Adrenal gland (tissue), 12 donors: ENCODE data around the gene TTC23L. TPM values are rescaled to one million over a fixed set of nuclear protein-coding genes. Genes with fewer than 3 reads are reported as not detected.
A peak's percentile ranks its signal among the peaks of the same experiment; 100 is the strongest.

Experiments
- DNase-seq, 7 donors: peaks; one replicate each; pipeline ENCODE4 v3.0.0-alpha.2; 2019 to 2020
- H3K27ac ChIP-seq, 5 donors: fragments of 200-600 bp; sonication (generic) in 4 of 5; 1 replicate in 3 of 5; 2 replicates in 2 of 5; pipeline versions ENCODE4 v1.5.1 to v1.8.0; 2016 to 2020; ENCODE audit warnings: mild to moderate bottlenecking in 1 of 5
- H3K27me3 ChIP-seq: fragments of 200-600 bp; 2 replicates; pipeline ENCODE4 v1.8.0; 2021
- H3K36me3 ChIP-seq, 2 donors: fragments of 200-600 bp; replicated peaks in 1 of 2; 1 replicate in 1 of 2; 2 replicates in 1 of 2; pipeline versions ENCODE4 v1.5.1 to v1.8.0; 2018 to 2022
- H3K4me1 ChIP-seq, 2 donors: fragments of 200-600 bp; replicated peaks in 1 of 2; 1 replicate in 1 of 2; 2 replicates in 1 of 2; pipeline versions ENCODE4 v1.5.1 to v1.8.0; 2018 to 2021
- H3K4me3 ChIP-seq, 4 donors: fragments of 200-600 bp; sonication (generic) in 3 of 4; one replicate each; pipeline ENCODE4 v1.5.1; 2016 to 2018
- H3K9me3 ChIP-seq, 3 donors: fragments of 200-600 bp; sonication (generic) in 1 of 3; replicated peaks in 1 of 3; 1 replicate in 2 of 3; 2 replicates in 1 of 3; pipeline versions ENCODE4 v1.5.1 to v1.8.0; 2016 to 2021
- CTCF ChIP-seq, 6 experiments: fragments of 450-650 bp in 4 of 6; fragments of 200-600 bp in 2 of 6; sonication (generic) in 1 of 6; IDR thresholded peaks; 1 replicate in 5 of 6; 2 replicates in 1 of 6; pipeline versions ENCODE4 v1.5.1 to v1.8.0; 2016 to 2021; ENCODE audit warnings: antibody characterized with exemption in 6 of 6, mild to moderate bottlenecking in 2 of 6, moderate library complexity in 1 of 6
- POLR2A ChIP-seq, 2 donors: fragments of 450-650 bp; IDR thresholded peaks; one replicate each; pipeline ENCODE4 v1.6.1; 2017; ENCODE audit warnings: antibody characterized with exemption in 2 of 2, mild to moderate bottlenecking in 2 of 2, moderate library complexity in 1 of 2
- WGBS, 4 donors: extraction: QIAGEN DNeasy Blood & Tissue Kit in 2 of 4; methylation state at CpG; one replicate each; pipeline versions ENCODE4 v1.1.5 to v1.1.7; 2013 to 2017; 5-methylcytosine and 5-hydroxymethylcytosine counted together
- intact Hi-C, 2 donors: fragments of 100-400 bp; cut with DNase I; formaldehyde crosslinking; loops; one replicate each; pipeline versions ENCODE4 v1.14.1 to v1.15.0; 2022 to 2023
- polyA plus RNA-seq, 3 donors: library from polyadenylated mRNA; stranded (reverse); fragments of 200-250 nt in 2 of 3; fragments of 350-450 nt in 1 of 3; fragmentation: Illumina TruSeq in 1 of 3; extraction: RNeasy Lipid Tissue Mini Kit (QIAGEN cat#74804) in 1 of 3; gene quantifications; one replicate each; pipeline ENCODE4 v1.2.3, GENCODE V29; 2013 to 2014
- total RNA-seq, 9 donors: library from RNA; depleted of rRNA in 4 of 9; stranded (reverse); fragments of >200 nt in 4 of 9; fragments of 120-200 nt in 1 of 9; fragmentation: NEBNext Ultra II Directional in 1 of 9; extraction: Animal tissue kit (Norgen Biotek cat#: 25700) in 1 of 9; gene quantifications; one replicate each; pipeline versions ENCODE4 v1.1.0 to v1.2.4, GENCODE V29; 2013 to 2023
- donor health status: healthy with polysubstance abuse.
- donor health status: Bipolar disorder and iron deficiency.
- donor health status: DM: yes; HTN: yes; CAD: no.
- donor health status: DM: no; HTN: no; CAD: no.
- donor health status: DM: no; HTN: no; CAD: no.
- donor health status: DM: yes; HTN: yes; CAD: no.

The TTC23L gene
- total and polyA plus RNA-seq, 12 donors: 0.40 to 4.8 (median 2.9) TPM; not detected in 2

GRCh38 chr5:34895641-34896419, 56.9 kb downstream of the TTC23L start:
- H3K27ac ChIP-seq: no peak overlapping the region
- H3K4me1 ChIP-seq: peaks cover 0 to 7% of the 10 kb centered on the region in 2 donors
- no peaks in the 10 kb centered on the region for H3K36me3 ChIP-seq
- no peaks in the 10 kb centered on the region for H3K27me3 ChIP-seq
- WGBS, 4 donors: 91 to 95% (median 93%) methylated on average over 2 of the region's 2 CpGs
- no peak overlapping the region for H3K4me3 ChIP-seq
- intact Hi-C loops: loop anchor here (2.0 to 10.0 kb wide), 3 partner anchors 369 to 411 kb away; no protein-coding TSS in a partner anchor
- H3K9me3 ChIP-seq: no peaks in the 10 kb centered on the region
- TF ChIP-seq CTCF (IDR thresholded peaks at IDR 0.05) (no peak), POLR2A (IDR thresholded peaks at IDR 0.05) (no peak)
- no peak for DNase-seq

- no peaks in the 10 kb centered on the region for H3K9me3 ChIP-seq
- H3K4me1 ChIP-seq: peaks cover 0 to 7% of the 10 kb centered on the region in 2 donors
- intact Hi-C loops: loop anchor here (2.0 to 10.0 kb wide), 3 partner anchors 370 to 413 kb away; no protein-coding TSS in a partner anchor
- no peak overlapping the region for H3K27ac ChIP-seq
- no peak for DNase-seq
- no peak overlapping the region for H3K4me3 ChIP-seq
- TF ChIP-seq POLR2A (IDR thresholded peaks at IDR 0.05) (no peak), CTCF (IDR thresholded peaks at IDR 0.05) (no peak)
- no peaks in the 10 kb centered on the region for H3K36me3 ChIP-seq
- no peaks in the 10 kb centered on the region for H3K27me3 ChIP-seq
Observed at GRCh38 chr5:34897646-34898045, 58.7 kb downstream of the TTC23L start.

GRCh38 chr5:34898258-34898895, 59.4 kb downstream of the TTC23L start:
- TF ChIP-seq POLR2A (IDR thresholded peaks at IDR 0.05) (no peak), CTCF (IDR thresholded peaks at IDR 0.05) (peak; percentile 75 to 94 (median 85))
- peak; percentile 58 to 86 (median 74) for DNase-seq
- no peak overlapping the region for H3K27ac ChIP-seq
- H3K4me1 ChIP-seq: peaks cover 0 to 5% of the 10 kb centered on the region in 2 donors
- H3K36me3 ChIP-seq: no peaks in the 10 kb centered on the region
- no peaks in the 10 kb centered on the region for H3K27me3 ChIP-seq
- intact Hi-C loops: loop anchor here (5.0 to 10.0 kb wide), 2 partner anchors 371 to 414 kb away; no protein-coding TSS in a partner anchor
- WGBS, 4 donors: 0 to 4% (median 2%) methylated on average over 3 of the region's 3 CpGs
- no peaks in the 10 kb centered on the region for H3K9me3 ChIP-seq
- no peak overlapping the region for H3K4me3 ChIP-seq

GRCh38 chr5:34899066-34899465, 60.1 kb downstream of the TTC23L start:
- Histone ChIP-seq H3K9me3 (no peaks in the 10 kb centered on the region), H3K27me3 (no peaks in the 10 kb centered on the region), H3K27ac (no peak overlapping the region), H3K36me3 (no peaks in the 10 kb centered on the region), H3K4me3 (no peak overlapping the region), H3K4me1 (no peaks in the 10 kb centered on the region)
- DNase-seq: no peak
- TF ChIP-seq POLR2A (IDR thresholded peaks at IDR 0.05) (no peak), CTCF (IDR thresholded peaks at IDR 0.05) (no peak)
- intact Hi-C loops: loop anchor here (5.0 to 10.0 kb wide), 2 partner anchors 372 to 414 kb away; no protein-coding TSS in a partner anchor
- WGBS, 4 donors: 91 to 96% (median 94%) methylated on average over 2 of the region's 2 CpGs
